AG09309 (cell line): Measurements from ENCODE around the gene ZDHHC16.
"Not testable (repeated sequence)": the region's sequence is repeated elsewhere in the genome, so short reads cannot be mapped to it uniquely, and the experiment has no call there.

ENCODE experiments used
- DNase-seq: peaks from one replicate; pipeline ENCODE4 v3.0.0-alpha.2; 2010; ENCODE audit warnings: low read depth
- H3K4me3 ChIP-seq: 2 replicates; pipeline ENCODE4 v1.5.1; 2011; ENCODE audit warnings: mild to moderate bottlenecking, low read depth, low read length, moderate library complexity; ENCODE audit not compliant: control insufficient read depth
- CTCF ChIP-seq: IDR thresholded peaks from 2 replicates; pipeline ENCODE4 v1.5.1; 2011; ENCODE audit warnings: mild to moderate bottlenecking, low read depth, low read length, inconsistent platforms; ENCODE audit not compliant: insufficient read depth, control insufficient read depth; ENCODE audit errors: missing control alignments

The ZDHHC16 gene

GRCh38 chr10:97475936-97476594, 30.1 kb downstream of the ZDHHC16 start:
- no peak for TF ChIP-seq CTCF
- peak; percentile 66 for DNase-seq
- H3K4me3 ChIP-seq, result no peak overlapping the region

- DNase-seq, H3K4me3 ChIP-seq: not testable (repeated sequence)
These were observed 33.4 kb downstream of the ZDHHC16 start for GRCh38 chr10:97479410-97479809.

GRCh38 chr10:97479939-97480338, 34.0 kb downstream of the ZDHHC16 start:
- TF ChIP-seq CTCF, result no peak
- no peak for DNase-seq
- no peak overlapping the region for H3K4me3 ChIP-seq

GRCh38 chr10:97481071-97481470, 35.1 kb downstream of the ZDHHC16 start:
- no peak overlapping the region for H3K4me3 ChIP-seq
- no peak for DNase-seq
- no peak for TF ChIP-seq CTCF

GRCh38 chr10:97482381-97482780, 36.4 kb downstream of the ZDHHC16 start:
- no peak for DNase-seq
- no peak for TF ChIP-seq CTCF
- no peak overlapping the region for H3K4me3 ChIP-seq

- no peak for TF ChIP-seq CTCF
- no peak for DNase-seq
- H3K4me3 ChIP-seq, result no peak overlapping the region
These were observed 37.5 kb downstream of the ZDHHC16 start for GRCh38 chr10:97483506-97483905.

GRCh38 chr10:97483921-97484320, 37.9 kb downstream of the ZDHHC16 start:
- TF ChIP-seq CTCF, result no peak
- H3K4me3 ChIP-seq, result no peak overlapping the region
- no peak for DNase-seq
